T-helper 2 cell treated with Interferon-gamma antibody and Interleukin-4, amounts not matched to agents 100 ng/mL and 5 ng/mL, for 36 hours (primary cell): Measurements from ENCODE around the gene ERFE. TPM values are rescaled to one million over a fixed set of nuclear protein-coding genes. Genes with fewer than 3 reads are reported as not detected.

Source experiments
- intact Hi-C: fragments of 100-400 bp; cut with micrococcal nuclease; formaldehyde crosslinking; loops from one replicate; pipeline ENCODE4 v1.15.1; 2023
- total RNA-seq: library from RNA; stranded (reverse); gene quantifications from 2 replicates; pipeline ENCODE4 v1.2.3, GENCODE V29; 2022

ERFE gene
- total RNA-seq, 1 donor from 2014 or later, result 0.11 TPM

DNA sequence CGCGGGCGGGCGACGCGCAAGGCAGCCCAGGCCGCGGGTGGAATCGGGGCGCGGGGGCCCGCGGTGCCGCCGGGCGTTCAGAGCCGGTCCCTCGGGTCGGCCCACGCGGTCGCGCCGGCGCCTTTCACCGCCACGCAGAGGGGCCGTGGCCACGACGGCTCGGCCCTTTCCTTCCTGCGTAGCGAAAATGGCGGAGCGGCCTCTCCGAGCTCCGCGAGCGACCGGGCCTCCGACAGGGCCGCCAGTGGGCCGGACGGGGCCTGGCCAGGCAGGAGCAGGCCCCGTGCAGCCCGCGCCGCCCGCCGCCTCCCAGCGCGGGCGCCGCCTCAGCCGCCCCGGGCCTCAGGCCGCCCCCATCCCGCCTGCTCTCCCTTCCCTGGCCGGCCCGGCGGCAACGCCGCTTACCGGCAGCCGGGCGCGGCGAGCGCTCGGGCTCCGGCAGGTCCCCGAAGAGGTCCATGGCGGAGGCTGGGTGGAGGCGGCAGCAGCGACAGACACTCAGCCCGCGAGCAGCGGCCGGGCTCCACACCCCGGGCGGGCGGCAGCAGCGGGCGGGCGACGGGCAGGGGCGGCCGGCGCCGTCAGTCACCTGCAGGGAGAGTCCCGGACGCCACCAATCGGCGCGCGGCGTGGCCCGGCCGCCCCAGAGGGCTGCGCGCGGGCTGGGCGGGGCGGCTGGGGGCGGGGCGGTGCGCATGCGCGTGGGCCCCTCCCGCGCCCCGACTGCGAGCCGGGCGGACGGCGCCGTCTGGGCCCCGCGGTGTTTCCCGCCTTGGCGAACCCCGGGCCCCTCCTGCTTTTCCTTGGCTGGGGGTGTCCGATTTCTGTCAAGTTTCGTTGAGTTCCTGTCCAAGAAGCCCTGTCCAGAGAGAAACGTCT lies 44.6 kb downstream of the ERFE start, which contains the start of gene ILKAP:
Gene ILKAP, minus strand, starts transcription at position 602 of the 879 bp plus-strand sequence. Its CDS starts 142 bp downstream, at position 460.
- intact Hi-C loops, result loop anchor here (1.0 to 2.0 kb wide), 6 partner anchors 27 to 235 kb away; partner anchors contain the start of genes HES6, PER2 and SCLY

DNA sequence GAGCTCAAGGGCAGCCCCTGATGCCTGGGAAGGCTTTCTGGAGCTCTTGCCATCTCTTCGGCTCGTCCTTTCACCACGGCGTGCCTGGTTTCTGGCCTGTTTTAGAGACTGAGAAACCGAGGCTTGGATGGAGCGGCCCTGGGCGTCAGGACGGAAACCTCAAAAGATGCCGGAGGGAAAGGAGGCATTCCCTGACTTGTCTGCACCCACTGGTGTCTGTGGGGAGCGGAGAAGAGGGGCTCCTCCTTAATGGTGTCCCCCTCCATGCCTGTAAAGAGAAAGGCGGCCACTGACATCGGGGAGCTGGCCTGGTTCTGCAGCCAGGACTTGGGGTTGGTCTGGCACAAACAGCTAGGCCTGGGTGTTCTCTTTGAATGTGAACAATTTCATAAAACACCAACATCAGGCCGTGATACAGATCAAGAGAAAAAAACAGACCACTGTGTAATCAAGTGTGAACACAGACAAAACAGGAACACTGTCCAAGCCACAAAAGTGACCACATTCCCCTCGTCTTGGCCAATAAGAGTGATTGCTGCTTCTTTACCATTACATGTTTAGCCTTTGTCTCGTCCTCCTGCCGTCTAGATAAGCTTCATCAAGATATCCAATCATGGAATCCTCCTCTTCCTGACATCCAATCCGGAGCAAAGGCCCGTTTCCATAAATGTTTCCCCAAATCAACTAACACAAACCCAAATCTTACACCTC lies 45.4 kb downstream of the ERFE start:
- intact Hi-C loops, result loop anchor here (1.0 to 2.0 kb wide), 6 partner anchors 27 to 236 kb away; partner anchors contain the start of genes HES6, PER2 and SCLY

DNA sequence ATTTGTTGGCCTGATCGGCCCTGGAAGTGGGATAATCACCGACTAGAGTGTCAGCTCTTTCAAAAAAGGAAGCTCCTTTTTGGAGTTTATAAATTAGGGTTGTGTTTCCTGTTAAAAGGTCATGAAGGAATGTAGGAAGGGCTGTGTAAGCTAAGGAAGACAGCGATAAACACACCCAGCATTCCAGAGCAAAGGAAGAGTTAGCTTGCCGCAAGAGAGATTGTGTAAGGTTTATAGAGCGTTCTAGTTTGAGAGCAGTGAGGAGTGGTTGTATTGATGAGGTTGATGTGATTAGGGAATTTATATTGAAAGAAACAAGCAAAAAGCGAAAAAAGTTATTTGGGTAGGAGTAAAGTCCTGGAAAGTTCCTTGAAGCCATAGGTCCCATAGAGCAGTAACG lies 48.2 kb downstream of the ERFE start:
- intact Hi-C loops, result no loop called here

DNA sequence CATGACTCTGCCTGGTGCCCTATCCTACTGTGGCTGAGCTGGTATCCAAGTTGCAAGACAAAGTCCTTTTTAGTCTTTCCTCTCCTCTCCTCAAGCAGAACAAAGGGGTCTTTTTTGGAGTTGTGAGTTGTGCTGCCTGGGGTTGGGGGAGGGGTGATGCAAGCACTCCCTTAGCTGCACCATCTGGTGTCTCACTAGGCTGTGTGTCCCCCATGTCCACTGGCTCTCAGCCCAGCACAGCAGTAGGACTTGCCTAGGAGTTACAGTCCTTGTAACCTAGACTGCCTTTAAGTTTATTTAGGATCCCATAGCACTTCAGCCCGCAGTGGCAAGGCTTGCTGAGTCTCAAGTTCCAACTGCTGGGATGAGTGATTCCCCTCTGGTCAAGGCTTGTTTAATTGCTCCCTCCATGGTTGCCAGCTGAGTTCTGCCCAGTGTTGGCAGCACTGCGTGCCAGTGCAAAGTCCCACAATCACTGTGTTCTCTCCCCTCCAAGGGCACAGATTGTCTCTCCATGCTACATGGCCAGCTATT lies 57.9 kb downstream of the ERFE start:
- intact Hi-C loops, result no loop called here

Other genes with a start within 250 kb of the ERFE start
- gene UBE2F, start 192.0 kb upstream of the ERFE start, total RNA-seq, result 82.5 and 92.7 TPM in 2 replicates
- gene SCLY, start 98.0 kb upstream of the ERFE start, total RNA-seq, result 40.4 and 40.5 TPM in 2 replicates
- gene ESPNL, start 58.6 kb upstream of the ERFE start, total RNA-seq, result 0.05 and 0.14 TPM in 2 replicates
- not detected in 2 replicates for gene KLHL30, start 20.3 kb upstream of the ERFE start, total RNA-seq
- 70.1 and 71.4 TPM in 2 replicates for gene ILKAP, start 44.7 kb downstream of the ERFE start, total RNA-seq
- 5.9 and 8.0 TPM in 2 replicates for gene HES6, start 81.1 kb downstream of the ERFE start, total RNA-seq
- gene PER2, start 129.6 kb downstream of the ERFE start, total RNA-seq, result 17.6 and 19.4 TPM in 2 replicates
- 7.7 and 10.4 TPM in 2 replicates for gene TRAF3IP1, start 161.5 kb downstream of the ERFE start, total RNA-seq